Stromal cell of bone marrow (primary cell): ENCODE results near the gene PES1.
"Not testable (repeated sequence)": the region's sequence is repeated elsewhere in the genome, so short reads cannot be mapped to it uniquely, and the experiment has no call there.

Experiments used
- DNase-seq: peaks from one replicate; pipeline ENCODE4 v3.0.0-alpha.2; 2012; ENCODE audit warnings: low read depth

PES1 gene

DNA sequence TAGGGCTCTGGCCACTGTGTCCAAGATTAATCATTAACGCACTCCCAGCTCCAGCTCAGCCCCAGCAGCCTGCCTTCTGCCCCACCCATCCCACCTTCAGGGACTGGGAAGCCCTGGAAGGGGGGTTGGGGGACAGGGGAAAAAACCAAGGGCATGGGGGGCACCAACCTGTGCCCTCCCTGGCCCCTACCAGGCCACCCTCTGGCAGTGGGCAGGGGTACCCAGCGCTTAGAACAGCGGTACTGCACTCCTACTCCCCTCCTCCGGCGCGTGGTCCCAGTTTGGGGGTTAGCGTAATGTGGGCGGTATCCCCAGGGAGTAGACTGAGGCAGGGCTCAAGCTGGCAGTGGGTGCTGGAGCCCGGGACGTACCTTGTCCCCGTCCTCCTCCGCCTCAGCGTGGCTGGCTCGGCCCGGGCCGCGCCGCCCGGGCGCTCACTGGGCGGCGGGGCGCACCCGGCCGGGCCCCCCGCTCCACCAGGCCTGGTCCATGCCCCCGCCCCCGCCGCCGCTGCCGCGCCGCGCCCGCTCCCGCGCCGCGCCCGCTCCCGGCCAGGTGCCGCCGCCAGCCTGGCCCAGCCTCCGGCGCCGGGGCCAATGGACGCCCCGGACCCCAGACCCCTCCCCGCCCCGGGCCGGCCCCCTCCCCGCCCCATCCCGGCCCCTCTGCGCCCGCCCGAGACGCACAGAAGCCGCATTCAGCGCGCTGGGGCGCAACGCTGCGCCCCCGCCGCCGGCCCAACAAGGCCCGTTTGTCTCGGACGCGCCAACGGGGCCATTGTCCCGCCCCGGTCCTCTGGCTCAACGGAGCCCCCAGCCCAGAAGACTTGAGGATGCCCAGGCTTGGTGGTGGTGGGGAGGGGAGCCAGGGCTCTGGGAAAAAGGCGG is 17.4 kb downstream of the PES1 start, which contains the start of gene GAL3ST1:
TSS of gene GAL3ST1 (minus strand) at position 571 of the 887 bp plus-strand sequence. CDS start 17,273 bp downstream, outside the sequence.
- DNase-seq: no peak

- no peak for DNase-seq
These were observed 18.1 kb downstream of the PES1 start for GRCh38 chr22:30573594-30574094.

DNA sequence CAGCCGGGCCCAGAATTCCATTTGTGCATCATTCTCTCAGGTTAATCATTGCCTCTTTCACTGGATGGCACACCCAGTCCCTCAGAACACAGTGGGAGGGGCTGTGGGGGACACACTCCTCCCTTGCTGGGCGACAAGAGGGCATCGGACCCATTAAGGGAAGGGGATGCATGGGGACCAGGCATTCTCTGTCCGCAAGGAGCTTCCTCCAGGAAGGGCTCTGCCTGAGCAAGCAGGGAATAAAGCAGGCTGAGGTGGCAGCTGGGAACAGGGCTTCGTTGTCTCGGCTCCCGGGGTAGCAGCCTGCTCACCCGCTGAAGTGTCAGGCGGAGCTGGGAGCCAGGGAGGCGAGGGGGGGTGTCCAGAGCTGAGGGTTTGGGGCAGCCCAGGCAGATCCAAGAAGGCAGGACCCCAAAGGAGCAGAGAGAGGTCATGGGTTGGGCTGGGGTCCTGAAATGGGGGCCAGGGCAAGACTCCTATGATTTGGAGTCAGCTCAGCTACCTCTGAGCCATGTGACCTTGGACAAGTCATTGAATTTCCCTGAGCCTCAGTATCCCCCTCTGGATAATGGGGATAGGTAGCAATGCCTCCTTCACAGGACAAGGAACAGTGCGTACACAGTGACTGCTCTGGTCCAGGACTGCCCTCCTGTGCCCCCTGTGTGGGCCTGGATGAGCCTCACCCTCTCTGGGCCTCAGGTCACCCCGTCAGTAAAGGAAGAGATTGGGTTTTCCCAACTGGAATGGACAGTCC is 18.7 kb downstream of the PES1 start:
- no peak for DNase-seq

DNA sequence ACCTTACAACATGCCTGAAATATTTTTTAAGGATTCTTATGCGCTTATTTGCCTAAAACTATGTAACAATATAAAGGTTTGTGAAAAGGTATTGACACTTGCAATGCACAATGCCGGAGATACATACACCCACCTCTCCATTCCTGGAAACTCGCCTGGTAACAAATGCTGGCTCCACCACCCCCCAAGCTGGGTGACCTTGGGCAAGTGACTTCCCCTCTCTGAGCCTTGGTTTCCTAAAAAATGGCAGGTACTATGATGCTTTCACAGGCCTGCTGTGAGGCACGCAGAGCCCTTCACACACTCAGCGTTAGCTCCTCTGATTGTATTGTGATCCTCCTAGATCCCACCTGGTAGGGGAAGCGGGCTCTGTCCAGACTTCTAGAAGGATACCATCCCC is 19.5 kb downstream of the PES1 start:
- no peak for DNase-seq

- DNase-seq: no peak
These were observed 22.0 kb downstream of the PES1 start for GRCh38 chr22:30569674-30570202.

DNA sequence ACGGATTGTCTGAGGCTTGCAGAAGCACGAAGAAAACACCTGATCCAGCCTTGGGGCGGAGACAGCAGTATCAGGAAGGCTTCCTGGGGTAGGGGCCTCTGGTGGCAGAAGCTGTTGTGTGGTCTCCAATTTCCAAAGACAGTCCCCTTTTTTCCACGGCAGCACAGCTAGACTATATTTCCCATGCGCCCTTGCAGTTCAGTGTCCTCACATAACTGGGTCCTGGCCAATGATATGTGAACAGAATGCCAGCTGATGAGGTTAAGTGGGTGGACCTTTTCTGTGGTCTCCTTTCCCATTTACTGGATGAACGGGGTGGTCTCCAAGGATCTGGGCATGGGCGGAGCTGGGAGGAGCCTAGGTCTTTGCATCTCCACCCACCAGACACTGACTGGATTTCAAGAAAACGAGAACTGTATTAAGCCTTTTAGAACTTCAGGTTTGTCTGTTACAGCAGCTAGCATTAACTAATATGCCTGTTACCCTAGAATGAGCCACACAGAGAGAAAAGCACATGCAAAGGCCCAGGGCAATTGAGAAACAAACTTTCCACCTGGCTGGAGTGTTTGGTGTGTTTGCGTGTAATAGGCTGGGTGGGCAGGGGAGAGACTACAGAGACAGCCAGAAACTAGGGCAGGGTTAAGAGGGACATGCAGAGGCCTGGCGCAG is 23.4 kb downstream of the PES1 start:
- DNase-seq: no peak

DNA sequence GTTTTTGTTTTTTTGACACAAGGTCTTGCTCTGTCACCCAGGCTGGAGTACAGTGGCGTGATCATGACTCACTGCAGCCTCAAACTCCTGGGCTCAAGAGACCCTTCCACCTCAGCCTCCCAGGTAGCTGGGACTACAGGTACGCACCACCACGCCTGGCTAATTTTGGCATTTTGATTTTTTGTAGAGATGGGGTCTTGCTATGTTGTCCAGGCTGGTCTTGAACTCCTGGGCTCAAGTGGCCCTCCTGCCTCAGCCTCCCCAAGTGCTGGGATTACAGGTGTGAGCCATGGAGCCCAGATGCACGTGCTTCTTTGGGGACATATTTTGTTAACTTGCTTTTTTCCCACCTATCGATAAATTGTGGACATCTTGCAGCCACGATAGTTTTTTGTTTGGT is 24.4 kb downstream of the PES1 start:
- DNase-seq: not testable (repeated sequence)

DNA sequence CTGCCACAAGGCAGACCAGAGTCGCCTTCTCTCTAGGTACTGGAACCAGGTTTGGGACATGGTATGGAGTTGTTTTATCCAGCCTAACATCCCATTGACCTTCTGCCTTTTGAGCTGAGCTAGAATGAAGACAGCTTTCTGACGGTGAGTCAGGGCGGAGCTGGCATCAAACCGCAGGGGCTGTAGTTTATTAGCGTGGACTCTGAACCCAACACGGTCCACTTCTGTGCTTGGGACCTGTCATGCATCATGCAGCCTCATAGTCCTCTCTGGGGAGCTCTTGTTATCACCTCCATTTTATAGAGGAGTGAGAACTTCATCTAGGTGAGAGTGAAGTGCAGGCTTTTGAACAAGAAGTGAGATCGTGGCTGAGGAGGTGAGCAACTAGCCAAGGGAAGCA is 25.6 kb downstream of the PES1 start:
- no peak for DNase-seq

DNA sequence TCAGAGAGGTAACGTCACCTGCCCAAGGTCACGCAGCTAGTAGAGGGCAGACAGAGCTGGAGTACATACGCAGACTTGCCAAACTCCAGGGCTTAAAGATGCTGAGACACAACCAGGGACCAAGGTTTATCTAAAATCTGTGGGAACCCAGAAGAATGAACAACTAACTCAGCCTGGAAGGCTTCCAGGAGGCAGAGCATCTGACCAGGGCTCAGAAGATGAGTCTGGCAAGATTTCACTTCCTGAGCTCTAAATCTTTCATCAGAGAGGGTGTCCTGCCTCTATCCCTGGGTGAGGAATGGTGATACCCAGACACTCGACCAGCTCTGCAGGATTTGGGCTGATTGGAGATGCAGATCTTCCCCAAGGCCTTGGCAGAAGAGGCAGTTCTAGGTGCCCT is 26.4 kb downstream of the PES1 start:
- peak; percentile 5 for DNase-seq

- no peak for DNase-seq
These were observed 27.0 kb downstream of the PES1 start for GRCh38 chr22:30564761-30565119.

DNA sequence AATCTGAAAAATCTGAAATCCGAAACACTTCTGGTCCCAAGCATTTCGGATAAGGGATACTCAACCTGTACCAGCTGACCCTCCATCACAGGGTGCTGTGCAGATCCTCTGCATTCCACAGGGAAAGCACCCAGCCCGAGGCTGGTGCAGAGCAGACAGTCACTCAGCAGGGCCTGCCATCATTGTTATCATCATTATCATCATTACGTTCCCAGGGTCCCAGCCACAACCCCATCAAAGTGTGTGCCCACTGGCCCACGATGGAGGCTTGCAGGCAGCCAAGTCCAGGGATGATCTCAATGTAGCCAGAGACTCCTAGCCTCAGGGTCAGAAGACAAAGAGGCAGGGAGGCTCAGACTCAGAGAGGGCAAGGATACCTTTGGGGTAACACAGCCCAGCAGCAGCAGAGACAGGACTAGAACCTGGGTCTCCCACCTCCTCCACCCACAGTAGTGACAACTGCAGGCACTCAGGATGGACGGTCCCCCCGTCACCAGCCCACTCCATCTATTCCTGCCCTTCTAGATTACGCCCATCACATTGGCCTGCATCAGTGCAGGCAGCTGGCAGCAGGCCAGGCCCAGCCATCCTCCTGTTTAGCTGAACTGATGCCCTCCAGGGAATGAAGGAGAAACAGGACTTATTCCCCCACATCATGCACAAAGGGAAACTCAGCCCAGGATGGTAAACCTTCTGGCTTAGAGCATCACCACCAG is 27.5 kb downstream of the PES1 start:
- DNase-seq: no peak

GRCh38 chr22:30562366-30562765 is 29.3 kb downstream of the PES1 start:
- no peak for DNase-seq

- no peak for DNase-seq
These were observed 30.1 kb downstream of the PES1 start for GRCh38 chr22:30561402-30562189.

DNA sequence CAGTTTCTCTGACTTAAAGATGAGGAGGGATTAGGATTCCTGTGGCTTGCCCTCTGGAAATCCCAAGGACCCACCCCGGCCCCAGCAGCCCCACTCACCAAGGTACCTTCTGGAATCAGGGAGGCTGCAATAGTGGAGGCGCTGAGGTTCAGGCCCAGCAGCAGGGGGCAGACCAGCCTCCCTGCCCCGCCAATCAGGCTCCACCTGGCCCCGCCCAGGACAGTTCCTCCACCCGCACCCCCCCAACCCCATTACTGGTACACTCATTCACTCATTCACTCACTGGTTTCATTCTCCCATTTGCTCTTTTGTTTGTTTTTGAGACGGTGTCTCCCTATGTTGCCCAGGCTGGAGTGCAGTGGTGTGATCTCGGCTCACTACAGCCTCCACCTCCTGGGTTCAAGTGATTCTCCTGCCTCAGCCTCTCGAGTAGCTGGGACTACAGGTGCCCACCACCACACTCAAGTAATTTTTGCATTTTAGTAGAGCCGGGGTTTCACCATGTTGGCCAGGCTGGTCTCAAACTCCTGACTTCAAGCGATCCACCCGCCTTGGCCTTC is 31.0 kb downstream of the PES1 start:
- not testable (repeated sequence) for DNase-seq

DNA sequence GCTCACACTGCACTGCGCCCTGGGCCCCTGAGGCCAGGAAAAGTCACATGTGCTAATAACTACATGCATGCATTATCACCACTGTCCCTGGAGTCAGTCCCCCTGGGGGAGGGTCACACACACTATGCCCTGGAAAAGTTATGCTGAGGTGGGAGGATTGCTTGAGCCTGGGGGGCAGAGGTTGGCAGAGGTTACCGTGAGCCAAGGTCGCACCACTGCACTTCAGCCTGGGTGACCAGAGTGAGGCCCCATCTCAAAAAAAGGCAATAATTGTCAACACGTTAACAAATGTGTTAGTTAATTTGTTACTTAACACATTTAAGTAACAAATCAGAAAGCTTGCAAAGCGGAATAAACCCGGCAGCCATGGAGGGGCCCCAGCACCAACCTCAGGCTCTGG is 31.8 kb downstream of the PES1 start:
- DNase-seq: no peak

DNA sequence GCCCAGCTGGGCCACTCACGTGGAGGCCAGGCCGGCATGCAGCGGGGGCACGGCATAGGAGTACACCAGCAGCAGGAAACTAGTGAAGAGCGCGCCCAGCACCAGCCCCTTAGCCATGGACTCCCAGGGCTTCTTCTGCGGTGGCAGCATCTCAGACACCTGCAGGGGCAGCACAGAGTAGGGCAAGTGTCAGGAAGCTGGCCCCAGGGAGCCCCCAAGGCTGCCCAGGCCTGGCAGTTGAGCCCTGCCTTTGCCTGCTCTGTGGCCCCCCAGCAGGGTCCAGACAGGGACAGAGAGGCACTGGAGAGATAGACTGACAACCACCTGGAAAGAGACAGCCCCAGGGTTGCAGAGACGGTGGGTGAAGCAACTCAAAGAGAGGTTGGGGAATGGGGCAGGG is 34.5 kb downstream of the PES1 start:
- DNase-seq: no peak

DNA sequence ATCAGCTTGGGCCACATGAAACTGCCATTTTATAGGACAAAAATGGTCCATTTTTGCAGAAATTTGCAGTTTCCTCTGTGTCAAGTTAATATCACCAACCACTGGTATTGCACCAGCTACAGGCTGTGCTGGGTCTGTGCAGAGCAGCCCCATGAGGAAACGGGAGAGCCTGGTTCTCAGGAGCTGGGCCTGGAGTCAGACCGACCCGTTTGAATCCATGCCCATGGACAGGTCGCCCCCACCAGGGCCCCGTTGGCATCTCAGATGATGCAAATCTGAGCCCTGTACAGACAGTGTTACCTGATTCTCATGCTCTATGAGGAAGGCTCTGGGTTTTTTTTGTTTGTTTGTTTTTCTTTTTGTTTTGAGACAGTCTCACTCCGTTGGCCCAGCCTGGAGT is 35.3 kb downstream of the PES1 start:
- no peak for DNase-seq

GRCh38 chr22:30555282-30556210 is 36.2 kb downstream of the PES1 start:
- no peak for DNase-seq

DNA sequence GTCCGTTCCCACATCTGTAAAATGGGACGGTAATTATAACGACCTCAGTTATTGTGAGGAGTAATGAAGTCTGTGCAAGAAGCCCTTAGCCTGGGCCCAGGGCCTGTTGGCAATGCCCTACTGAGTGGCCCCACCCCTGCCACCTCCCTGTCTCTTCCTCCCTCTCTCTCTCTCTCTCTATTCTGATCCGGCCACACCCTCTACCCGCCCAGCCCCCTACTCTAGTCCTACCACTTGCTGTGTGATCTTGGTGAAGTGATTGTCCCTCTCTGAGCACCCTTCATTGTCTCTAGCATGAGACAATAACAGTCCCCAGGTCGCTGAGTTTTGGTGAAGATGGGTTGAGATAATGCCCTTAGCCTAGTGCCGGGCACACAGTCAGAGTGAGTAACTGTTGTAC is 37.7 kb downstream of the PES1 start:
- DNase-seq: no peak
